ENCODE measurements around the gene DEXI. TPM values are rescaled to one million over a fixed set of nuclear protein-coding genes. Genes with fewer than 3 reads are reported as not detected.

The DEXI gene
- total and polyA plus RNA-seq, 2 of the 13 experiments (the other 11 are each of a cell fraction or from before 2014, with no cell fraction given) = 51.5 to 70.4 TPM

- TF ChIP-seq PRMT3 (CRISPR knock-in tag; IDR thresholded peaks at IDR 0.05; ENCODE audit: borderline replicate concordance, low read depth) = no peak
- no peak for TF ChIP-seq ZNF878 (CRISPR knock-in tag; IDR thresholded peaks at IDR 0.05)
- TF ChIP-seq SMAD9 (CRISPR knock-in tag; IDR thresholded peaks at IDR 0.05) = 0 out of 2 replicates have a peak, but pooled peaks have one; percentile 40
- no peak for TF ChIP-seq ETV6 (CRISPR knock-in tag; conservative IDR thresholded peaks at IDR 0.05)
- TF ChIP-seq ARID5B (CRISPR knock-in tag; IDR thresholded peaks at IDR 0.05) = peak; percentile 46
- TF ChIP-seq ZNF570 (CRISPR knock-in tag; IDR thresholded peaks at IDR 0.05; ENCODE audit: borderline replicate concordance) = no peak
- TF ChIP-seq SP5 (CRISPR knock-in tag; IDR thresholded peaks at IDR 0.05; ENCODE audit: borderline replicate concordance, low read depth) = no peak
- TF ChIP-seq THAP8 (CRISPR knock-in tag; IDR thresholded peaks at IDR 0.05; ENCODE audit: borderline replicate concordance) = no peak
- TF ChIP-seq ZSCAN25 (CRISPR knock-in tag; IDR thresholded peaks at IDR 0.05) = no peak; the same call in 1 of the 2 replicates
- TF ChIP-seq IRX3 (CRISPR knock-in tag; IDR thresholded peaks at IDR 0.05; ENCODE audit: borderline replicate concordance, low read depth) = no peak
- TF ChIP-seq ZNF572 (CRISPR knock-in tag; IDR thresholded peaks at IDR 0.05) = no peak
- no peak for TF ChIP-seq HMG20A (CRISPR knock-in tag; IDR thresholded peaks at IDR 0.05; ENCODE audit: borderline replicate concordance)
- TF ChIP-seq ZNF260 (CRISPR knock-in tag; IDR thresholded peaks at IDR 0.05; ENCODE audit: borderline replicate concordance, low read depth) = no peak
- no peak for TF ChIP-seq ZNF740 (CRISPR knock-in tag; IDR thresholded peaks at IDR 0.05)
- TF ChIP-seq XRCC5 (optimal IDR thresholded peaks at IDR 0.05; ENCODE audit: low read length) = peak; percentile 97
Observed at GRCh38 chr16:10964039-10964890, 22.0 kb upstream of the DEXI start (continued).
